ENCODE measurements around the gene EEF2K. TPM values are rescaled to one million over a fixed set of nuclear protein-coding genes. Genes with fewer than 3 reads are reported as not detected.
"Not testable (repeated sequence)": the region's sequence is repeated elsewhere in the genome, so short reads cannot be mapped to it uniquely, and the experiment has no call there.

EEF2K gene
- total RNA-seq, 1 donor from 2014 or later: 29.5 TPM

DNA sequence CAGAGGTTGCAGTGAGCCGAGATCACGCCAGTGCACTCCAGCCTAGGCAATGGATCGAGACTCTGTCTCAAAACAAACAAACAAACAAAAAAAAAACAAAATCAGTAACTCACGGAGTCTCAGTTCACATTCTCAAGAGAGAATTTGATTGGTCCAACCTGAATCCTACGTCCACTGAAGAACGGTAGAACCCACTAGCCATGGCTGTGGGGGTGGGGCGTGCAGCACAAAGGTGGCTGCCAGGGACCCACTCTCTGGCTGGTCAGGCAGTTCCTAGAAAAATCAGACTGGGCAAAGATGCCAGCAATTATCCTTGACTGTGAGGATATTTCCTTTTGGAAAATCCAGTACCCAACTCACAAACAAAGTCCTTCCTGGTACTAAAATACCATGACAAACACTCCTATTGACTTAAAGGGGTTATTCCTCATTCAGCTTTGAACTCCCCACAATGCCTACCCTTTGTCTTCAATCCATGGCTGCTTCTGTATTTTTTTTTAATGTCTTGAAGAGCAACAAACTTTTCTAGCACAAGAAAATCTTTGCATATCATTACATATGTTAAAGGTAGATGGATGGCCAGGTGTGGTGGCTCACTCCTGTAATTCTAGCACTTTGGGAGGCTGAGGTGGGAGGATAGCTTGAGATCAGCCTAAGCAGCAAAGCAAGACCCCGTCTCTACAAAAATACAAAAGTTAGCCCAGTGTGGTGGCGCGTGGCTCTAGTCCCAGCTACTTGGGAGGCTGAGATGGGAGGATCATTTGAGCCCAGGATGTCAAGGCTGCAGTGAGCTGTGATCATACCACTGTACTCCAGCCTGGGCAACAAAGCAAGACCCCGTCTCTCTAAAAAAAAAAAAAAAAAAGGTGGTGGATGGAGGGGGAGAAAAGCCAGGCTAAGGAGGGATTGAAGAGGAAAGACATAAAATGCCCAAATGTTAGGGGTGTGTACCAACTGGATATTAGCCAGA is 87.3 kb downstream of the EEF2K start:
- no peak for DNase-seq (ENCODE audit: low read depth, low spot score)

DNA sequence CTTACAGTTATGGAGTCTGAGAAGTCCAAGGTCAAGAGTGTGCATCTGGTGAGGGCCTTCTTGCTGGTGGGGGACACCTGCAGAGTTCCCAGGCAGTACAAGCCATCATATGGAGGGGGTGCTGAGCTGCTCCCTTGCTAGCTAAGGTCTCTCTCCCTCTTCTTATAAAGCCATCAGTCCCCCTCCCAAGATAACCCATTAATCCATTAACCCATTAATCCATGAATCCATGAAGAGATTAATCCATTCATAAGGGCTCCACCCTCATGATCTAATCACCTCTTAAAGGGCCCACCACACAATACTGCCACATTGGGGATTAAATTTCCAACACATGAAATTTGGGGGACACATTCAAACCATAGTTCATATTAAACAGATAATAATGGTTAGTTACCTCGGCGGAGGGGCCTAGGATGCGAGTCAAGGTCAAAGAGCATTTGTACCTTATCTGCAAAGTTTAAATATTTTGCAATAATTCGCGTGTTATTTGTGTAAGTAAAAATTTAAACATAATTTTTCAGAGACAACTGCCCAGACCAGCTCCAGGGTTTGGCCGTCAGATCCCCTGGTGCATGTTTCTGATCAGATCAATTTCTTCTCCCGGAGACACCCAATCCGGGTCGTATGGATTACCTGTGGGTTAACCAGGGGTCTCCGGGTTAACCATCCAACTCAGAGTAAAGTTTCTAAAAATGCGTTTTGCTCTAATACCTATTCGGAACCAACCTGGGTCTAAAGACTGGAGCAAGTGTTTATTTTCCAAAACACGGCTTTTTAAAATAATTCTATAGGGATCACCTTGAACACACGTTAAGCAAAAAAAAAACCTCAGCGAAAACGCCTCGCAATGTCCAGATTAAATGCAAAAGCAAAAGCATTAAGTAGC is 90.4 kb downstream of the EEF2K start:
- no peak for DNase-seq (ENCODE audit: low read depth, low spot score)

DNA sequence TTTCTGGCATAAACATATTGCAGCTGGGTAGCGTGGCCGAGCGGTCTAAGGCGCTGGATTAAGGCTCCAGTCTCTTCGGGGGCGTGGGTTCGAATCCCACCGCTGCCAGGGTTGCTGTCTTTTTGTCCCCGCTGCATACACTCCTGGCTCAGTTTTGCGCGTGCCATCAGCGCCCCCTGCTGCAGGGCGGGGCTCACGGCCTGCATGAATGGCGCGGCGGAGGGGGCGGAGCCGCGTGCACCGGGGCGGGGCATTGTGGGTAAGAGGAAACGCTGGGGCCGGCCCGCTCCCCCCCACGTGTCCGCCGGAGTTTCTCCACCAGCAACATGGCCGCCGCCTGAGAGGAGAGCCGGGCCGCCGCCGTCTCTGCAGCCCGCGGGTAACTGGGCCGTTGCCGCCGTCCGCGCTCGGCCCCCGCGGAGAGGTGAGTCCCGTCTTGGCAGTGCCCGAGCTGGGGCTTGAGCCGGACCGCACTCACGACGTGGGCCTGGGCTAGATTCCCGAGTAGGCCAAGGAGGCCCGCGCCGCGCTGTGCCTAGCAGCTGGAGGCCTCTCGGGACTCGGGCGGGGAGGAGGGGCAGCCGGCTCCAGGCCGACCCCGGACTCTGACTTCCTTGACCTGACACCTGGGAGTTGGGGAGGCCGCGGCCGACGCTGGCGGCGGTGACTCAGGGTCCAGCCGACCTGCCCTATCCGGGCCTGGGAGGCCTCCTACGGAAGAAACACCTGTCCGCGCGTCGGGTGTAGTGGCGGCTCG is 91.2 kb downstream of the EEF2K start, which contains the start of gene POLR3E:
Gene POLR3E (plus strand): TSS at position 296 of the 757 bp plus-strand sequence. CDS start 5,560 bp downstream, outside the sequence.
- peak; percentile 88 for DNase-seq (ENCODE audit: low read depth, low spot score)

DNA sequence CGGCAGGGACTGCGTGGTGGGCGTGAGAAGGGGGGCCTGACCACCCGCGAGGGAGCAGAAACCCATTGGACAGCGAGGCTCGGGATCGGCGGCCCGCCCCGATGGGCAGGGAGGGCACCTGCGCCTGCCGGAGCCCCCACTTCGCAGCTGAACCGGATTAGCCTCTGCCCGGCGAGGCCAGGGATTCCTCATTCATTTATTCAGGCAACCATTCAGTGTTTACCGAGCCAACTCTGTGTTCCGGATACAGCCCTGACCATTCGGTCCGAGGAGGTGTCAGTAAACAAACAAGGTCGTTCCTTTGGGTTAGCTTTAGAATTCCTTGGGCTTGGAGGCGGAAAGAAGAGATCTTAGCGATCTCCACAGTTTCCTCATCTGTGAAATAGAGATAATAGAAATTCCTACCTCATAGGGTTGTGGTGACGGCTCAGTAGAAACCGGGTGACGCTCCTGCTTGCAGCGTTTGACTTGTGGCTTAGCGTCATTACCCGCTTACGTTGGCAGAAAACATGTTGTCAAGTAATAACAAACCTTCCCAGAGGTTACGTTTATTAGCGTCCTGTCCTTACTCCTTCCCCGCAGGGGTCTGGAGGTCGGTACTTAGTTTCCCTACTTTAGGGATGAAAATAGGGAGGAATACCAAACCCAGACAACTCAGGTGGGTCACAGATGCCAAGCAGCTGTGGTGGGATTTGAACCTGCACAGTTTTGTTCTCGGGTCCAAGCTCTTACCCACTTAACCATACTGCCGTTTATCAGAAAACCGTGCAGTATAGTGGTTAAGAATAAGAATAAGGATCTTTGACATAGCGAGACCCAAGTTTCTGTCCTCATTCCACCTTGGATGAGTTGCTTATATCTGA is 92.0 kb downstream of the EEF2K start:
- peak; percentile 81 for DNase-seq (ENCODE audit: low read depth, low spot score)

DNA sequence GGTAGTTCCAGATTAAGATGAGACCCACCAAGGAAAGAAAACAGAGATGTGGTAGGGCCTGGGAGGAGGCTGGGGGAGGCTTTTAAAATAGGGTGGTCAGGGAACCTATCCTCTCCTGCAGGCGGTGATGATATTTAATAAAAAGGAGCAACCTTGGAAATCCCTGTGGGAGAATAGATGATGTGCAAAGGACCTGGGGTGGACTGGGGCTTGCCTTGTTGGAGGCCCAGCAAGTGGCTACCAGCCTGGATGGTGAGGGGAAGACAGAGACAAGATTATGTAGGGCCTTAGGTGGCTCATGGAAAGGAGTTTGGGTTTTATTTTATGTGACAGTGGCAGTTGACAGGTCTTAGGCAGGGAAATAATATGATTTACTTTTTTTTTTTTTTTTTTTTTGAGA is 93.0 kb downstream of the EEF2K start:
- DNase-seq (ENCODE audit: low read depth, low spot score): no peak

DNA sequence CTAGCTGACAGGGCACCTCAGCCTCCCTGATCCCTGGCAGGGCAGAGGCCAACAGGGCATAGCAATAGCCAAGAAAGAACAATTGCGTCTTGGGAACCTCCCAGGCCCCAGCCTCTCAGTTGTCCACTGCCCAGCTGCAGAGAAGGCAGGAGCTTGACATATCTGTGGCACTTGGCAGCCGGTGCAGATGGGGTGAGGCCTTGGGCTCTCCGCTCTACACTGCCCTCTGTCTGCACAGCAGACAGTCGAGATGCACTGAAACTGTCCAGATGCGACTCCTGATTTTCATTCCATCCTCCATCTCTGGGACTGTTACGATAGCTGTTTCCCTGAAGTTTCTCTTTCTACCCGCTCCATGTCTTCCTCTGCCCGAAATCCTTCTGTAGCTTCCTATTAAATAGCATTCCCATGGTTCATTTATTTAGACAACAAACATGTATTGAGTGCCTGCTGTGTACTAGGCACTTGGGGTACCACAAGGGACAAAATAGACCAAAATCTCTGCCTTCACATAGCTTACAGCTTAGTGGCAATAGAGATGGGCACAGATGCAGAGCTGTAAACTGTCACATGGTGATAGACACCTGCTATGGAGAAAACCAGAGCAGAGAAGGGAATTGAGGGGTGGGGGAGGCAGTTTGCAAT is 94.5 kb downstream of the EEF2K start:
- DNase-seq (ENCODE audit: low read depth, low spot score): no peak

DNA sequence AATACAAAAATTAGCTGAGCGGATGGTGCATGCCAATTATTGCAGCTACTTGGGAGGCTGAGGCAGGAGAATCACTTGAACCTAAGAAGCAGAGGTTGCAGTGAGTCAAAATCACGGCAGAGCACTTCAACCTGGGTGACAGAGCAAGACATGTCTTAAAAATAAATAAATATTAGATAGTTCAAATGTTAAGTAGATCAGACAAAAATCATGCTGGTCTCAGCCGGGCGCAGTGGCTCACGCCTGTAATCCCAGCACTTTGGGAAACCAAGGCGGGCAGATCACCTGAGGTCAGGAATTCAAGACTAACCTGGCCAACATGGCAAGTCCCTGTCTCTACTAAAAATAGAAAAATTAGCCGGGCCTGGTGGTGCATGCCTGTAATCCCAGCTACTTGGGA is 95.3 kb downstream of the EEF2K start:
- not testable (repeated sequence) for DNase-seq (ENCODE audit: low read depth, low spot score)

DNA sequence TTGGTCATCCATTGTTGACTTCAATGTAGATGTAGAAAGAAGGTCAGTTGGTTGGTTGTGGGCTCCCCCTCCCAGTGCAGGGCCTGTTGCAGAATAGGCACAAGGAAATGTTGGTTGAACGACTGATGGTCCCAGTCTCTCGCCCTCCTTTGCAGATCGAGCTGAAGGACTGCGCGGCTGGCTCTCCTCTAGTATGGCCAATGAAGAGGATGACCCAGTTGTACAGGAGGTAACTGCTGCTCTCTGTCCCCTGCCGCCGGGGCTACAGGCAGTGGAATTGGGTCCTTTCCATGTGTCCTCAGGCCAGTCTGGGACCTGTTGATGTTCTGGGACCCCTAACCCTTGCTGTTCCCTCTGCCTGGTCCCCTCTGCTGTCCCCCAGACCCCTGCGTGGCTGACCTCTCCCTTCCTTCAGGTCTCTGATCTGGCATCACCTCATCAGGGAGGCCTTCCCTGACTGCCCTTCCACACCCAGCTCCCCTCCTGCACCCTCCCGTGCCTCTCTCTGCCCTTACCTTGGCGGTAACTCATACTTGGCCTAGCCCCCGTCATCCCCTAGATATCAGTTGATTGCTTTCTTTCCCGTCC is 96.8 kb downstream of the EEF2K start:
- DNase-seq (ENCODE audit: low read depth, low spot score): no peak

DNA sequence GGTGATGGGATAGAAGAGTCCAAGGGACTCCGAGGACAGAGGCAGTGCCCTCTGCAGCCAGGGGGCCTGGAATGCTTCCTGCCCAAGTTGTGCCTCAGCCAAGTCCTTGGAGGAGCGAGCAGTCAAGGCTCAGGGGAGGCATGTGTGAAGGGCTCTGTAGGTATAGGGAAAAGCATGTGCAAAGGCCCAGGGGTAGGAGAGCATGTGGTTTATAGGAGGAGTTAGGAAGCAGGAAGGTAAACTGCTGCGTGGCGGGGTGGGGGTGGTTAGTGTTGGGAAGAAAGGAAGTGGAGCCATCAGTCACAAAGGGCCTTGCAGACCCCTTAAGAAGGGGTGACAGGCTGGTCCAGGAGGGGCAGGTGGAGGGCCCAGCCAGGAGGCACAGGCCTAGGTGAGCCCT is 98.3 kb downstream of the EEF2K start:
- DNase-seq (ENCODE audit: low read depth, low spot score): no peak

DNA sequence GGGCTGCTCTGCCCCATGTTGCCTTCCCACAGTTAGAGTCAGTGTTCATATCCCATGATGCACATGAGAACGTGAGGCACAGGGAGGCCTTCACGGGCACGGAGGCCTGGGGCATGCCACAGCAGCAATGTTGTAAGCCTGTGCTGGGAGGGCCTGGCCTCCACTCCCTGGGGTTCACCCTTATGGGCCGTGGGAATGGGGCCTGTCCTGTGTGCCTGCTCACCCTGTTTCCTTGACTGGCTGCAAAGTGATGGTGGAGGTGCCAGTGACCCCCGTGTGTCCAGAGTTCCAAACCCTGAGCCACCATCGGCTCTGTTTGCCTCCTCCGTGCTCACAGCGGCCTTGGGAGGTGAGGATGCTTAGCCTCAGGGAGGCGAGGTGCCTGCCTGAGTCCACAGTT is 100.7 kb downstream of the EEF2K start:
- DNase-seq (ENCODE audit: low read depth, low spot score): no peak

DNA sequence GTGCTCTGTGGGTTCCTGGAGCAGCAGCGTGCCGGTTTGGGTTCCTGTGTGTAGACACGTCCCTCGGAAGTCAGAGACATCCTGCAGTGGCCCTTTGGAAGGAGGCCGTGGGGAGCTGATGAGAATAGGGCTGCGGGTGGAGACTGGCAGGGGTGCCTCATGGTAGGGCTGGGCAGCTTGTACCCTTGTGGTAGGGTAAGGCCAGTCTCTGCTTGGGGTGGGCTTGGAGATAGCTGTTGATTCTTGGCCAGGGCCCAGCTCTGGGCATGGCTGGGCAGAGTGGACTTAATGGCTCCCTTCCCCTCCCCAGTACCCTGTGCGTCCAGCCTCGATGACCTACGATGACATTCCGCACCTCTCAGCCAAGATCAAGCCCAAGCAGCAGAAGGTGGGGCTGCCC is 101.8 kb downstream of the EEF2K start:
- DNase-seq (ENCODE audit: low read depth, low spot score): no peak

DNA sequence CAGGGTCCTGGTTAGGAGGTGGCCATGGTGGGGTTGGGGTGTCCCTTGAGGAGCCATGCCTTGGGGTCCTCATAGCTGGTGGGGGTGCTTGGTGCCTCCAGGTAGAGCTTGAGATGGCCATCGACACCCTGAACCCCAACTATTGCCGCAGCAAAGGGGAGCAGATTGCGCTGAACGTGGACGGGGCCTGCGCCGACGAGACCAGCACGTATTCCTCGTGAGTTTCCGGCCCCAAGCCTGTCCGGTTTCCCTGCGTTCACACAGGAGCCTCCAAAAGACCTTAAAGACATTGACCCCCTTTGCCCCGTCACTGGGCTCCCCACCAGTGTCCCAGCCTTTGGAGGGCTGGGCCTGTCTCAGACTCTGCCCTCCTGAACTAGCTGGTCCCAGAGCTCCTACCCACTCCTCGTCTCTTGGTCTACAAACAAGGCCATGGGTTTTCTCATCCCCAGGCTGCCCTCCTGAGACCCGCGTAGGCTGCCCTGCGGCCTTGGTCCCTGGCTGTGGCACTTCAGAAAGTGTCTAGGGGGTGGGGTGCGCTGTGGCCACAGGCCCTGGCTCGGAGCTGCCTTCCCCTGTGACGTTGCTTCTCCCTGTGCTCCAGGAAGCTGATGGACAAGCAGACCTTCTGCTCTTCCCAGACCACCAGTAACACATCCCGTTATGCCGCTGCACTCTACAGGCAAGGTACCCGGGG is 102.9 kb downstream of the EEF2K start:
- DNase-seq (ENCODE audit: low read depth, low spot score): no peak

DNA sequence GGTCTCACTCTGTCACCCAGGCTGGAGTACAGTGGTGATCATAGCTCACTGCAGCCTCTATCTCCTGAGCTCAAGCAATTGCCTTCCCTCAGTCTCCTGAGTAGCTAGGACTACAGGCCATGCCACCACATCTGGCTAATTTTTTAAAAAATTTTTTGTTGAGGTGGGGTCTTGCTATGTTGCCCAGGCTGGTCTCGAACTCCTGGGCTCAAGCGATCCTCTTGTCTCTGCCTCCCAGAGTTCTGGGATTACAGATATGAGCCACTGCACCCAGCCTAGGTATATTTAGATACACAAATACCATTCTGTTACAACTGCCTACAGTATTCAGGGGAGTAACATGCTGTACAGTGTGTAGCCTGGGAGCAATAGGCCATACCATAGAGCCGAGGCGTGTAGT is 105.4 kb downstream of the EEF2K start:
- DNase-seq (ENCODE audit: low read depth, low spot score): no peak

DNA sequence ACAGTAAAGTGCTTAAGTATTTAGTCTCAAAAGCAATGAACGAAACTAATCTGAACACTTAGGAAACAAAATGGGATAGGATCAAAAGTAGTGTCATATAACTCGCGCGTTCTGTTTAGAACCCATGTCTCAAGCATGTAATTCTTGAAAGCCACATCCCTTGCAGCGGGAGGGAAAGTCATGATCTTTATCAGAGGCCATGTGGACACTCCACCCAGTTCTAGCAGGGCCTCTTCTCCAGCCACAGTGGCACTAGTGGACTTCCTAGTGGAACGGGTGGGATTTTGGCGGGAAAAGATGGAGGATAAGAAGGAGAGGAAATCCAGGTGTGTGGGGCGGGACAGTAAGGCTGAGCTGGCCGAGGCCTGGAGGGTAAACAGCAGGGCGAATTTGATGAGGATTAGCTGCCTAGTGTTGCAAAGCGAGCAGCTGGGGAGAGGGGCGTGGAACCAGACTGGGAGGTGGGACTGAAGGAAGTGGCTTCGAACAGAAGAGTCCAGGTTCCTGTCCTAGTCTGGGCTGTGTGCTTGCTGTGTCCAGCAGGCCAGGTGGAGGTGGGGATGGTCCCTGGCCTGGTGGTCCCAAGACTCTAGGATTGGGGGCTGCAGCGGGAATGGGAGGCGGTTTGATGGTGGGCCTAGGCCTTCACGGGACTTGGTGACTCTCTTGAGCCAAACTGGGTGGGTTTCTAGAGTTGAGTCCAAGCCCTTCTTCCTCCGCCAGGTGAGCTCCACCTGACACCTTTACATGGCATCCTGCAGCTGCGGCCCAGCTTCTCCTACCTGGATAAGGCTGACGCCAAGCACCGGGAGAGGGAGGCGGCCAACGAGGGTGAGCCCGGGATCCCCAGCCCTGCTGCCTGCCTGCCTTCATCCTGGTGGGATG is 107.1 kb downstream of the EEF2K start:
- DNase-seq (ENCODE audit: low read depth, low spot score): no peak

DNA sequence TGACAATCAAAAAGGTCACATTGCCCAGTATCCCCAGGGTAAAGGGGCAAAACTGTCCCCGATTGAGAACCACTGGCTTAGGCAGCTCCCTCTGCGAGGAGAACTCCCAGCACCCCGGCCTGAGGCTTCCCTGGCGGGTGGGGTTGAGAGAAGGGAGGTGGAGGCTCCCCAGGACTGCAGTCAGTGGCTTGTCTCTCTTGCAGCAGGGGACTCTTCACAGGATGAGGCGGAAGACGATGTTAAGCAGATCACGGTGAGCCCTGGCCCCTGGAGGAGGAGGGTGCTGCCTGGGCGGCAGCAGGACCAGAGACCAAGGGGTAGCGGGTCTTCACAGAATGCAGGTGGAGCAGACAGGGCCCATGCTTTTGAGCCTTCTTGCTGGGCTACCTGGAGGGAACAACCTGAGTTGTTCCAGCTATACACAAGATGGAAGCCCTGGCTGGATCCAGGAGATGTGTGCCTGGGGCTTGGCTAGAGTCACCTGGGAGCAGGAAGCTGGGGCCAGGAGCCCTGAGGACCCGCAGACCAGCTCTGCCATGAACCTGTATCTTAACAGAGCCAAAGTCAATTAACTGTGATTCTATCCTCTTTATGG is 107.9 kb downstream of the EEF2K start:
- DNase-seq (ENCODE audit: low read depth, low spot score): no peak

DNA sequence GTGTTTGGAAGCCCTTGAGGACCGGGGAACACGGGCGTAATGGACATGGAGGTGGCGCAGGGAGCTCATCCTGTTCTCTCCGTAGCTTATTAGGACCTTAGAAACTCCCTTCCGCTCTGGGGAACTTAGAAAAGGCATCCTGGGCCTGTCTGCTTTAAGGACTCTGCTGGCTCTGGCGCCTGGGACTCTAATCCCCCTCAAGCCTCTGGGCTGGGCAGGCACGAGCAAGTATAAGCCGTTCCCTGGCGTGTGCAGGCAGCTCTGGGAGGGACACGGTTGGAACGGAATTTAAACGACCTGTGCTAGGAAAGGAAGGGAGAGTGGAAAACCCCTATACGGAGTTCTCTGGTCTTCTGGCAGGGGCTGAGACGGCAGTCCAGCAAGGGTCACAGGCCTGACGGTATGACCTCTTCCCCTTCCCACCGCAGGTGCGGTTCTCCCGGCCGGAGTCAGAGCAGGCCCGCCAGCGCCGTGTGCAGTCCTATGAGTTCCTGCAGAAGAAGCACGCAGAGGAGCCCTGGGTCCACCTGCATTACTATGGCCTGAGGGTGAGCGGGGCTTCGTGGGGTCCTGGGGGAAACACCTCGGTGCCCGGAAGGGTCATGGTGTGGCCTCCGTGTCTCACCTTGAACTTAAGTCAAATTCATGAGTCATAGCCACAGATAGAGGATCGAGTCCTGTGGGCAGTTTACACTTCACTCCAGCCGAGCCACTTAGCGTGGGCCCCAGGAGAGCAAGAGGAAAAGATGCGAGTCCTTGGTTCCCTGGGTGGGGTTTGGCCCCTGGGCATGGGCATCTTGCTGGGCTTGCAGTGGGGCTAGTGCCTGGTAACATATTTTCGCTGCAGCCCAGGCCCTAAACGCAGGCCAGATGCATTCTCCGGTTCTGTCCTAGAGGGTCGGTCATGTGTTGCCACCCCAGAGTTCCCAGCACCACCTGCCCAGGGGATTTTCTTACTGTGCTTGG is 108.9 kb downstream of the EEF2K start:
- no peak for DNase-seq (ENCODE audit: low read depth, low spot score)
